IMR-90 (cell line): ENCODE data around the gene GRIFIN. TPM values are rescaled to one million over a fixed set of nuclear protein-coding genes. Genes with fewer than 3 reads are reported as not detected.

ENCODE experiments used
- ATAC-seq: fragments of 200-7000 bp; cut with Tn5 transposase; 2 replicates; pipeline ENCODE4 v1.9.1; 2020; ENCODE audit warnings: low read depth, mild to moderate bottlenecking, moderate library complexity
- BruUV-seq: library from RNA; stranded (reverse); fragments of 400-500 nt; replicated peaks from 2 replicates; lab custom pipeline; 2021; lab: Mats Ljungman, UMichigan
- CTCF ChIA-PET: fragments of 300-600 bp; formaldehyde crosslinking; extraction: SDS; loops from one replicate; lab custom pipeline; 2021; ENCODE audit warnings: antibody characterized with exemption; lab: Yijun Ruan, JAX
- POLR2A ChIA-PET: fragments of 300-600 bp; sonication (Branson Sonifier 250); formaldehyde crosslinking; loops from one replicate; lab custom pipeline; 2022; ENCODE audit warnings: antibody characterized with exemption; ENCODE audit not compliant: unreplicated experiment; lab: Charles Lee
- DNase-seq: peaks from one replicate; pipeline ENCODE4 v3.0.0; 2013
- H2AFZ ChIP-seq: replicated peaks from 2 replicates; pipeline ENCODE3; 2013; ENCODE audit warnings: low read length, mild to moderate bottlenecking; ENCODE audit not compliant: poor library complexity
- H2AK5ac ChIP-seq: 2 replicates; pipeline ENCODE4 v1.6.1; 2013; ENCODE audit warnings: low read depth, low read length, inconsistent platforms
- H2AK9ac ChIP-seq: replicated peaks from 2 replicates; pipeline ENCODE3; 2013; ENCODE audit warnings: mild to moderate bottlenecking, low read depth, low read length, moderate library complexity; ENCODE audit not compliant: poor library complexity
- H2BK120ac ChIP-seq: 2 replicates; pipeline ENCODE4 v1.6.1; 2013; ENCODE audit warnings: low read depth, low read length, inconsistent platforms
- H2BK15ac ChIP-seq: 3 replicates; pipeline ENCODE4 v1.6.1; 2013; ENCODE audit warnings: low read depth, low read length, inconsistent platforms
- H2BK20ac ChIP-seq: 2 replicates; pipeline ENCODE4 v1.6.1; 2013; ENCODE audit warnings: low read depth, mild to moderate bottlenecking, inconsistent platforms, low read length, moderate library complexity
- H2BK5ac ChIP-seq: 2 replicates; pipeline ENCODE4 v1.6.1; 2013; ENCODE audit warnings: mild to moderate bottlenecking, low read depth, low read length, inconsistent platforms; ENCODE audit not compliant: poor library complexity, severe bottlenecking
- H3K14ac ChIP-seq: replicated peaks from 2 replicates; pipeline ENCODE4 v1.6.1; 2013; ENCODE audit warnings: low read depth, low read length, inconsistent platforms
- H3K18ac ChIP-seq: 2 replicates; pipeline ENCODE4 v1.6.1; 2013; ENCODE audit warnings: low read depth, low read length, control low read depth
- H3K23ac ChIP-seq: 2 replicates; pipeline ENCODE4 v1.6.1; 2013; ENCODE audit warnings: low read depth, low read length, inconsistent platforms
- H3K27ac ChIP-seq: 2 replicates; pipeline ENCODE4 v1.5.1; 2013; ENCODE audit warnings: mild to moderate bottlenecking, control low read depth, low read length; ENCODE audit not compliant: insufficient read depth
- H3K27me3 ChIP-seq: 2 replicates; pipeline ENCODE4 v1.6.1; 2013; ENCODE audit warnings: low read length; ENCODE audit not compliant: control insufficient read depth, insufficient read depth
- H3K36me3 ChIP-seq: 2 replicates; pipeline ENCODE4 v1.6.1; 2013; ENCODE audit warnings: low read length, mixed read lengths; ENCODE audit not compliant: control insufficient read depth, insufficient read depth
- H3K4ac ChIP-seq: 2 replicates; pipeline ENCODE4 v1.6.1; 2013; ENCODE audit warnings: low read depth, low read length, inconsistent platforms
- H3K4me1 ChIP-seq: 2 replicates; pipeline ENCODE4 v1.6.1; 2013; ENCODE audit warnings: low read length, mixed read lengths; ENCODE audit not compliant: control insufficient read depth, insufficient read depth
- H3K4me2 ChIP-seq: 2 replicates; pipeline ENCODE4 v1.6.1; 2013; ENCODE audit warnings: low read depth, mild to moderate bottlenecking, control low read depth, low read length, moderate library complexity
- H3K4me3 ChIP-seq: 2 replicates; pipeline ENCODE4 v1.5.1; 2013; ENCODE audit warnings: low read depth, mild to moderate bottlenecking, control low read depth, low read length, moderate library complexity; ENCODE audit not compliant: insufficient read depth
- H3K56ac ChIP-seq: 2 replicates; pipeline ENCODE4 v1.6.1; 2013; ENCODE audit warnings: low read length, inconsistent platforms; ENCODE audit not compliant: insufficient read depth; ENCODE audit errors: extremely low read depth
- H3K79me1 ChIP-seq, 2 experiments: 2 replicates each; pipeline ENCODE4 v1.6.1; 2013; ENCODE audit warnings: low read length in 2 of 2, inconsistent platforms in 1 of 2, low read depth in 1 of 2
- H3K9ac ChIP-seq: 2 replicates; pipeline ENCODE4 v1.6.1; 2013; ENCODE audit warnings: low read depth, low read length, control low read depth
- H3K9me1 ChIP-seq: 2 replicates; pipeline ENCODE4 v1.6.1; 2013; ENCODE audit warnings: low read length, inconsistent platforms; ENCODE audit not compliant: insufficient read depth
- H3K9me3 ChIP-seq: 2 replicates; pipeline ENCODE4 v1.6.1; 2013; ENCODE audit warnings: low read length; ENCODE audit not compliant: control insufficient read depth, insufficient read depth
- H4K20me1 ChIP-seq: 2 replicates; pipeline ENCODE4 v1.6.1; 2013; ENCODE audit warnings: low read length, inconsistent platforms; ENCODE audit not compliant: insufficient read depth
- H4K5ac ChIP-seq: 2 replicates; pipeline ENCODE4 v1.6.1; 2013; ENCODE audit warnings: mild to moderate bottlenecking, low read depth, low read length, control low read depth
- H4K8ac ChIP-seq, 2 experiments: 2 replicates each; pipeline ENCODE4 v1.6.1; 2013; ENCODE audit warnings: low read depth in 2 of 2, low read length in 2 of 2, control low read depth in 1 of 2, inconsistent platforms in 1 of 2
- H4K91ac ChIP-seq: 2 replicates; pipeline ENCODE4 v1.6.1; 2013; ENCODE audit warnings: low read depth, low read length, inconsistent platforms; ENCODE audit not compliant: insufficient read depth
- CEBPB ChIP-seq: IDR thresholded peaks from 2 replicates; pipeline ENCODE4 v1.6.1; 2012; ENCODE audit warnings: low read depth, low read length, improper control_type of control experiment
- CHD1 ChIP-seq: IDR thresholded peaks from 2 replicates; pipeline ENCODE4 v1.6.1; 2012; ENCODE audit warnings: low read depth, low read length, improper control_type of control experiment
- ELK1 ChIP-seq: fragments of 150-350 bp; IDR thresholded peaks from 2 replicates; pipeline ENCODE4 v1.6.1; 2016; ENCODE audit warnings: low read depth, mild to moderate bottlenecking, low read length, moderate library complexity, borderline replicate concordance
- MAFK ChIP-seq: IDR thresholded peaks from 2 replicates; pipeline ENCODE4 v1.6.1; 2012; ENCODE audit warnings: low read depth, low read length, improper control_type of control experiment
- MAZ ChIP-seq: IDR thresholded peaks from 2 replicates; pipeline ENCODE4 v1.6.1; 2012; ENCODE audit warnings: low read depth, mild to moderate bottlenecking, low read length, improper control_type of control experiment, moderate library complexity, borderline replicate concordance
- MXI1 ChIP-seq: IDR thresholded peaks from 2 replicates; pipeline ENCODE4 v1.6.1; 2012; ENCODE audit warnings: low read depth, mild to moderate bottlenecking, low read length, moderate library complexity, borderline replicate concordance
- NFE2L2 ChIP-seq: fragments of 150-350 bp; IDR thresholded peaks from 2 replicates; pipeline ENCODE4 v1.6.1; 2016; ENCODE audit warnings: low read depth, mild to moderate bottlenecking, low read length
- POLR2A ChIP-seq: IDR thresholded peaks from 2 replicates; pipeline ENCODE4 v1.6.1; 2012; ENCODE audit warnings: mild to moderate bottlenecking, low read depth, low read length
- RAD21 ChIP-seq: IDR thresholded peaks from 2 replicates; pipeline ENCODE4 v1.6.1; 2012; ENCODE audit warnings: low read length, improper control_type of control experiment
- RCOR1 ChIP-seq: IDR thresholded peaks from 2 replicates; pipeline ENCODE4 v1.6.1; 2012; ENCODE audit warnings: mild to moderate bottlenecking, low read length, improper control_type of control experiment; ENCODE audit not compliant: insufficient replicate concordance
- RFX5 ChIP-seq: IDR thresholded peaks from 2 replicates; pipeline ENCODE4 v1.8.0; 2012; ENCODE audit warnings: low read depth, mild to moderate bottlenecking, low read length, moderate library complexity
- SMC3 ChIP-seq: fragments of 150-350 bp; IDR thresholded peaks from 2 replicates; pipeline ENCODE4 v1.6.1; 2016; ENCODE audit warnings: low read depth, mild to moderate bottlenecking, antibody characterized with exemption, low read length, moderate library complexity
- USF2 ChIP-seq: fragments of 150-350 bp; IDR thresholded peaks from 2 replicates; pipeline ENCODE4 v1.6.1; 2017; ENCODE audit warnings: mild to moderate bottlenecking, antibody characterized with exemption, low read length, low read depth
- WGBS, 2 experiments: methylation state at CpG; one replicate each; pipeline versions ENCODE4 v1.1.5 to v1.1.7; 2013; ENCODE audit warnings: missing lambda C conversion rate in 2 of 2; ENCODE audit not compliant: insufficient read length in 1 of 2; ENCODE audit errors: extremely low coverage in 2 of 2; 5-methylcytosine and 5-hydroxymethylcytosine counted together
- dilution Hi-C: fragments of 300-500 bp; cut with HindIII; formaldehyde crosslinking; loops from one replicate; pipeline ENCODE4 v1.14.3; 2018; ENCODE audit warnings: low sequenced_read_pairs; ENCODE audit not compliant: unreplicated experiment
- in situ Hi-C: fragments of 300-500 bp; cut with MboI; formaldehyde crosslinking; loops from 3 replicates; pipeline ENCODE4 v1.14.3; 2019; ENCODE audit warnings: low sequenced_read_pairs, inconsistent platforms, mixed read lengths
- intact Hi-C: fragments of 100-400 bp; cut with micrococcal nuclease; formaldehyde crosslinking; loops from 2 replicates; pipeline ENCODE4 v1.10.0; 2022
- polyA plus RNA-seq, 3 experiments: library from polyadenylated mRNA; depleted of rRNA; stranded (reverse); fragments of >200 nt; gene quantifications; 2 replicates each; pipeline ENCODE4 v1.2.3, GENCODE V29; 2012; ENCODE audit warnings: low replicate concordance in 1 of 3
- total RNA-seq: library from RNA; depleted of rRNA; stranded (reverse); fragments of >200 nt; gene quantifications from 2 replicates; pipeline ENCODE4 v1.2.3, GENCODE V29; 2012

GRIFIN gene
- total and polyA plus RNA-seq, 2 of the 4 experiments (the other 2 are of a cell fraction), result not detected

- no peak overlapping the region for H3K14ac ChIP-seq
- CTCF ChIA-PET, result no interaction called here
- no peak overlapping the region for H3K4ac ChIP-seq
- no peak overlapping the region for H4K91ac ChIP-seq
- no peaks in the 10 kb centered on the region for H4K20me1 ChIP-seq
- no peak overlapping the region for H3K27ac ChIP-seq
- H2AFZ ChIP-seq, result no peak overlapping the region
- TF ChIP-seq RFX5, result no peak
- TF ChIP-seq MXI1, result no peak
- TF ChIP-seq MAZ, result no peak
- no peak for TF ChIP-seq MAFK
- TF ChIP-seq RCOR1, result no peak
- no peak for TF ChIP-seq SMC3
- no peak for TF ChIP-seq CHD1
- TF ChIP-seq ELK1, result no peak
- no peak for TF ChIP-seq USF2
- no peak for TF ChIP-seq POLR2A
- no peak for TF ChIP-seq NFE2L2
- no peak for TF ChIP-seq CEBPB
- TF ChIP-seq RAD21, result no peak
- H2AK5ac ChIP-seq, result no peak overlapping the region
- H3K23ac ChIP-seq, result no peak overlapping the region
- no peak overlapping the region for H3K4me2 ChIP-seq
- H3K27me3 ChIP-seq, result peaks cover 13% of the 10 kb centered on the region; the same call in 1 of the 2 replicates
- no peak overlapping the region for H2AK9ac ChIP-seq
- POLR2A ChIA-PET, result no interaction called here
- intact Hi-C loops, result no loop called here
- H3K4me3 ChIP-seq, result no peak overlapping the region
- BruUV-seq, result no TSS peak
- in situ Hi-C loops, result no loop called here
- H3K36me3 ChIP-seq, result no peaks in the 10 kb centered on the region
- H2BK20ac ChIP-seq, result no peak overlapping the region
- ATAC-seq, result no peak
- no peak overlapping the region for H3K9ac ChIP-seq
- no peak overlapping the region for H2BK15ac ChIP-seq
- 56% methylated on average over 5 of the region's 10 CpGs; no CpG with 5 or more reads in 1 of the 2 experiments for WGBS, 2 experiments
- peaks cover 5% of the 10 kb centered on the region; the same call in 1 of the 2 replicates for H3K9me3 ChIP-seq
- H3K4me1 ChIP-seq, result no peaks in the 10 kb centered on the region
- H3K18ac ChIP-seq, result no peak overlapping the region
- no peaks in the 10 kb centered on the region for H3K79me1 ChIP-seq
- no peak overlapping the region for H2BK120ac ChIP-seq
- H2BK5ac ChIP-seq, result no peak overlapping the region
- no peak for DNase-seq
- no peak overlapping the region for H4K8ac ChIP-seq
- no peak overlapping the region for H4K5ac ChIP-seq
- dilution Hi-C loops, result no loop called here
- no peaks in the 10 kb centered on the region for H3K9me1 ChIP-seq
- H3K56ac ChIP-seq, result no peak overlapping the region
Measured at GRCh38 chr7:2482725-2483451, 6.7 kb upstream of the GRIFIN start.
